Ascending aorta (tissue), 2 donors: Measurements from ENCODE around the gene WDR11. TPM values are rescaled to one million over a fixed set of nuclear protein-coding genes. Genes with fewer than 3 reads are reported as not detected.

Experiments
- DNase-seq, 2 donors: peaks; one replicate each; pipeline ENCODE4 v3.0.0-alpha.2; 2019; ENCODE audit warnings: low spot score in 2 of 2
- H3K27ac ChIP-seq, 2 donors: fragments of 200-600 bp; sonication (generic); one replicate each; pipeline ENCODE4 v1.5.1; 2016 to 2017; ENCODE audit warnings: mild to moderate bottlenecking in 1 of 2
- H3K27me3 ChIP-seq: fragments of 200-600 bp; sonication (generic); one replicate; pipeline ENCODE4 v1.5.1; 2017
- H3K36me3 ChIP-seq, 2 donors: fragments of 200-600 bp; sonication (generic); one replicate each; pipeline ENCODE4 v1.5.1; 2016
- H3K4me1 ChIP-seq, 2 donors: fragments of 200-600 bp; sonication (generic); one replicate each; pipeline ENCODE4 v1.5.1; 2016 to 2017; ENCODE audit warnings: mild to moderate bottlenecking in 1 of 2
- H3K4me3 ChIP-seq, 2 donors: fragments of 200-600 bp; sonication (generic); one replicate each; pipeline ENCODE4 v1.5.1; 2016 to 2017; ENCODE audit warnings: mild to moderate bottlenecking in 1 of 2
- H3K9me3 ChIP-seq, 2 donors: fragments of 200-600 bp; sonication (generic); one replicate each; pipeline ENCODE4 v1.5.1; 2016
- CTCF ChIP-seq, 3 experiments: fragments of 200-600 bp in 2 of 3; fragments of 450-650 bp in 1 of 3; sonication (generic) in 2 of 3; IDR thresholded peaks; one replicate each; pipeline ENCODE4 v1.5.1; 2016 to 2019; ENCODE audit warnings: antibody characterized with exemption in 3 of 3, mild to moderate bottlenecking in 1 of 3, moderate library complexity in 1 of 3
- intact Hi-C: fragments of 100-400 bp; cut with DNase I; formaldehyde crosslinking; loops from one replicate; pipeline ENCODE4 v1.15.1; 2023
- total RNA-seq: library from RNA; depleted of rRNA; stranded (reverse); fragments of >200 nt; gene quantifications from one replicate; pipeline ENCODE4 v1.1.0, GENCODE V29; 2016

Gene WDR11
- total RNA-seq, 1 donor from 2014 or later = 10.2 TPM

GRCh38 chr10:120825878-120826769, 25.0 kb upstream of the WDR11 start:
- no peaks in the 10 kb centered on the region for H3K27me3 ChIP-seq
- TF ChIP-seq CTCF (IDR thresholded peaks at IDR 0.05) = no peak
- H3K36me3 ChIP-seq = no peaks in the 10 kb centered on the region
- no peaks in the 10 kb centered on the region for H3K9me3 ChIP-seq
- no peaks in the 10 kb centered on the region for H3K4me1 ChIP-seq
- no peak overlapping the region for H3K4me3 ChIP-seq
- DNase-seq = no peak
- intact Hi-C loops = no loop called here
- no peak overlapping the region for H3K27ac ChIP-seq

- H3K4me1 ChIP-seq = no peaks in the 10 kb centered on the region
- no peaks in the 10 kb centered on the region for H3K9me3 ChIP-seq
- intact Hi-C loops = no loop called here
- no peaks in the 10 kb centered on the region for H3K27me3 ChIP-seq
- TF ChIP-seq CTCF (IDR thresholded peaks at IDR 0.05) = no peak
- no peak overlapping the region for H3K4me3 ChIP-seq
- H3K36me3 ChIP-seq = no peaks in the 10 kb centered on the region
- DNase-seq = no peak
- H3K27ac ChIP-seq = no peak overlapping the region
These were observed 23.8 kb upstream of the WDR11 start for GRCh38 chr10:120827251-120827875.

GRCh38 chr10:120828763-120829319, 22.3 kb upstream of the WDR11 start:
- no peak for DNase-seq
- Histone ChIP-seq H3K27me3 (no peaks in the 10 kb centered on the region), H3K27ac (no peak overlapping the region), H3K36me3 (no peaks in the 10 kb centered on the region), H3K9me3 (no peaks in the 10 kb centered on the region), H3K4me3 (no peak overlapping the region), H3K4me1 (no peaks in the 10 kb centered on the region)
- intact Hi-C loops = no loop called here
- TF ChIP-seq CTCF (IDR thresholded peaks at IDR 0.05) = no peak

- no peak for DNase-seq
- H3K27ac ChIP-seq = no peak overlapping the region
- H3K36me3 ChIP-seq = no peaks in the 10 kb centered on the region
These were observed 19.1 kb upstream of the WDR11 start for GRCh38 chr10:120832106-120832505.

More at GRCh38 chr10:120832106-120832505, 19.1 kb upstream of the WDR11 start:
- Histone ChIP-seq H3K4me3 (no peak overlapping the region), H3K4me1 (no peaks in the 10 kb centered on the region), H3K9me3 (no peaks in the 10 kb centered on the region), H3K27me3 (no peaks in the 10 kb centered on the region)
- intact Hi-C loops = no loop called here
- no peak for TF ChIP-seq CTCF (IDR thresholded peaks at IDR 0.05)
